Measurements from ENCODE around the gene RGS3. TPM values are rescaled to one million over a fixed set of nuclear protein-coding genes. Genes with fewer than 3 reads are reported as not detected.

RGS3 gene
- total and polyA plus RNA-seq, 2 donors (not counting 3 experiments of a cell fraction or from before 2014, with no cell fraction given): 356 to 416 TPM

DNA sequence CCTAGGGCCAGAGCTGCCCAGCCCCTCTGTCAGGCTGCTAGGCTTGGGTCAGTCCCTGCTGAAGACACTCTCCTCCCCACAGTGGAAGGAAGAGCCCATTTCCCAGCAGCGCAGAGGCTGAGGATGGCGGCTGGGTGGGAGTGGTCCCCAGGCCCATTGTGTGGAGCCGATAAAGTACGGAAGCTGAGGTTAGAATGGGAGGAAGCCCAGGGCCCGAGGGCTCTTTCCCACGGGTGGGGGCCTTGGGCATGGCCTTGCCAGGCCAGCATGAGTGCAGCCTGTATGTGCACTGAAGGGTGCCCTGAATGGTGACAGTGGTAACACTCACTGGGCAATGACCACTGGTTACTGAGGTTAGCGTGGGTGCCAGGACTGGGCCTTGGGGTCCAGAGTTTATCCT, 125.9 kb downstream of the RGS3 start:
- peaks cover 59% of the 10 kb centered on the region for H3K4me1 ChIP-seq (ENCODE audit: control insufficient read depth, extremely low read depth, insufficient read depth, low read length)
- DNase-seq (ENCODE audit: low read depth, low spot score): peak; percentile 94
- H2AFZ ChIP-seq (ENCODE audit: low read depth, low read length): no peak overlapping the region
- peak overlapping the region; percentile 5 for H3K4me2 ChIP-seq (ENCODE audit: insufficient read depth, low read length)
- no peaks in the 10 kb centered on the region for H3K9me3 ChIP-seq (replicated peaks; ENCODE audit: control insufficient read depth, insufficient read depth, low read length)
- no TSS peak for BruUV-seq (replicated peaks)
- H3K4me3 ChIP-seq (replicated peaks in 1 of 3; ENCODE audit: insufficient read depth in 1 of 3, low read depth in 1 of 3, low read length in 3 of 3): no peak overlapping the region
- H3K9ac ChIP-seq (replicated peaks; ENCODE audit: extremely low read depth, insufficient read depth, low read length): peak overlapping the region; percentile 27
- dilution Hi-C loops (cut with MboI; ENCODE audit: extremely low pct_ligation_motif_present, low sequenced_read_pairs) (no loop called here), intact Hi-C loops (cut with micrococcal nuclease) (loop anchor here (1.0 to 2.0 kb wide), 6 partner anchors 41 to 281 kb away; partner anchors contain the start of gene ALAD)
- TF ChIP-seq MYC (IDR thresholded peaks at IDR 0.05; ENCODE audit: low read depth, low read length) (no peak), FOS (IDR thresholded peaks at IDR 0.05; ENCODE audit: borderline replicate concordance, insufficient read depth, low read length) (no peak), GATA2 (IDR thresholded peaks at IDR 0.05; ENCODE audit: insufficient read depth, insufficient read length, low read depth, low read length) (peak; percentile 20), CTCF (IDR thresholded peaks at IDR 0.05; ENCODE audit: extremely low read depth in 1 of 2, insufficient read depth in 1 of 2, low read depth in 1 of 2, low read length in 2 of 2) (no peak), POLR2AphosphoS5 (IDR thresholded peaks at IDR 0.05; ENCODE audit: insufficient read depth, low read depth, low read length) (peak; percentile 15)
- H3K36me3 ChIP-seq (ENCODE audit: control insufficient read depth in 2 of 2, extremely low read depth in 1 of 2, insufficient read depth in 2 of 2, low read length in 2 of 2): peaks cover 3 to 23% of the 10 kb centered on the region in 2 experiments
- no peaks in the 10 kb centered on the region for H3K9me1 ChIP-seq (replicated peaks; ENCODE audit: control insufficient read depth, extremely low read depth, insufficient read depth, low read length)
- H4K20me1 ChIP-seq (replicated peaks; ENCODE audit: control insufficient read depth, extremely low read depth, insufficient read depth, low read length): no peaks in the 10 kb centered on the region
- CTCF ChIA-PET: interaction anchor here (0.7 to 18.1 kb wide), 26 partner anchors 10 to 317 kb away, joined by 3 to 1173 read pairs (median 6); partner anchors contain the start of genes ALAD, C9orf43, CDC26 and POLE3
- POLR2A ChIA-PET: interaction anchor here (1.5 kb wide), 1 partner anchor 66 kb away, joined by 5 read pairs; no protein-coding TSS in a partner anchor
- peaks cover 12% of the 10 kb centered on the region for H3K79me2 ChIP-seq (ENCODE audit: control insufficient read depth, insufficient read depth, low read length)
- H3K27ac ChIP-seq (ENCODE audit: insufficient read depth, low read depth, low read length): peak overlapping the region; percentile 79
- H3K27me3 ChIP-seq (ENCODE audit: control insufficient read depth in 2 of 2, insufficient read depth in 2 of 2, low read length in 2 of 2): no peaks in the 10 kb centered on the region
- peak; percentile 96 for FAIRE-seq
